HUES64 (cell line): Measurements from ENCODE around the gene FHIT.

ENCODE experiments used
- H3K27ac ChIP-seq: 2 replicates; pipeline ENCODE4 v1.7.0; 2013; ENCODE audit warnings: low read depth, low read length, inconsistent platforms
- H3K27me3 ChIP-seq: 2 replicates; pipeline ENCODE4 v1.6.1; 2013; ENCODE audit warnings: mild to moderate bottlenecking, low read length; ENCODE audit not compliant: insufficient read depth
- H3K36me3 ChIP-seq: 2 replicates; pipeline ENCODE4 v1.6.1; 2013; ENCODE audit warnings: mild to moderate bottlenecking, low read length; ENCODE audit not compliant: insufficient read depth
- H3K4me1 ChIP-seq: 2 replicates; pipeline ENCODE4 v1.6.1; 2013; ENCODE audit warnings: mild to moderate bottlenecking, low read length, moderate library complexity; ENCODE audit not compliant: insufficient read depth
- H3K4me3 ChIP-seq: 2 replicates; pipeline ENCODE4 v1.5.1; 2013; ENCODE audit warnings: mild to moderate bottlenecking, low read length, moderate library complexity
- H3K9ac ChIP-seq: 2 replicates; pipeline ENCODE4 v1.6.1; 2013; ENCODE audit warnings: mild to moderate bottlenecking, low read depth, low read length
- H3K9me3 ChIP-seq: 2 replicates; pipeline ENCODE4 v1.6.1; 2013; ENCODE audit warnings: low read depth, low read length; ENCODE audit not compliant: insufficient read depth
- WGBS: fragments of 150-250, 120-280 bp; methylation state at CpG from one replicate; pipeline ENCODE4 v1.1.7; 2013; ENCODE audit warnings: missing lambda C conversion rate; 5-methylcytosine and 5-hydroxymethylcytosine counted together

Gene FHIT

GRCh38 chr3:60633644-60634043 lies 617.6 kb downstream of the FHIT start:
- Histone ChIP-seq H3K9me3 (no peaks in the 10 kb centered on the region), H3K4me1 (peaks cover 36% of the 10 kb centered on the region)
- 89% methylated on average over 9 of the region's 9 CpGs for WGBS

GRCh38 chr3:60631509-60631908 lies 619.7 kb downstream of the FHIT start:
- Histone ChIP-seq H3K27me3 (no peaks in the 10 kb centered on the region), H3K36me3 (no peaks in the 10 kb centered on the region), H3K4me1 (peaks cover 24% of the 10 kb centered on the region), H3K9ac (no peak overlapping the region), H3K9me3 (no peaks in the 10 kb centered on the region), H3K4me3 (no peak overlapping the region), H3K27ac (no peak overlapping the region)
- WGBS: 96% methylated on average over 8 of the region's 8 CpGs

More at GRCh38 chr3:60633644-60634043, 617.6 kb downstream of the FHIT start:
- Histone ChIP-seq H3K36me3 (no peaks in the 10 kb centered on the region), H3K27me3 (no peaks in the 10 kb centered on the region), H3K4me3 (no peak overlapping the region), H3K27ac (no peak overlapping the region), H3K9ac (no peak overlapping the region)

GRCh38 chr3:60630953-60631352 lies 620.3 kb downstream of the FHIT start:
- Histone ChIP-seq H3K4me1 (peaks cover 21% of the 10 kb centered on the region), H3K4me3 (no peak overlapping the region), H3K27ac (no peak overlapping the region), H3K27me3 (no peaks in the 10 kb centered on the region), H3K36me3 (no peaks in the 10 kb centered on the region), H3K9me3 (no peaks in the 10 kb centered on the region), H3K9ac (no peak overlapping the region)
- 88% methylated on average over 1 of the region's 1 CpG for WGBS

- no peaks in the 10 kb centered on the region for H3K36me3 ChIP-seq
Observed at GRCh38 chr3:60629816-60630215, 621.4 kb downstream of the FHIT start.

GRCh38 chr3:60622349-60622748 lies 628.9 kb downstream of the FHIT start:
- H3K9ac ChIP-seq: no peak overlapping the region
- H3K27ac ChIP-seq: no peak overlapping the region
- WGBS: no CpG with 5 or more reads among the region's 1 CpG
- H3K36me3 ChIP-seq: no peaks in the 10 kb centered on the region
- no peaks in the 10 kb centered on the region for H3K4me1 ChIP-seq
- H3K4me3 ChIP-seq: no peak overlapping the region
- H3K27me3 ChIP-seq: no peaks in the 10 kb centered on the region
- H3K9me3 ChIP-seq: peaks cover 12% of the 10 kb centered on the region

More at GRCh38 chr3:60629816-60630215, 621.4 kb downstream of the FHIT start:
- Histone ChIP-seq H3K9me3 (no peaks in the 10 kb centered on the region), H3K9ac (no peak overlapping the region), H3K27ac (no peak overlapping the region), H3K4me3 (no peak overlapping the region), H3K4me1 (peaks cover 21% of the 10 kb centered on the region), H3K27me3 (no peaks in the 10 kb centered on the region)
- 66% methylated on average over 2 of the region's 2 CpGs for WGBS

- no peak overlapping the region for H3K4me3 ChIP-seq
- H3K9ac ChIP-seq: no peak overlapping the region
- H3K9me3 ChIP-seq: peaks cover 12% of the 10 kb centered on the region
- no peak overlapping the region for H3K27ac ChIP-seq
- 88% methylated on average over 1 of the region's 2 CpGs for WGBS
- no peaks in the 10 kb centered on the region for H3K27me3 ChIP-seq
- no peaks in the 10 kb centered on the region for H3K36me3 ChIP-seq
- no peaks in the 10 kb centered on the region for H3K4me1 ChIP-seq
Observed at GRCh38 chr3:60617188-60617587, 634.1 kb downstream of the FHIT start.

GRCh38 chr3:60613769-60614303 lies 637.4 kb downstream of the FHIT start:
- H3K9ac ChIP-seq: no peak overlapping the region
- peaks cover 11% of the 10 kb centered on the region; the same call in 1 of the 2 replicates for H3K4me1 ChIP-seq
- 93% methylated on average over 1 of the region's 1 CpG for WGBS
- no peak overlapping the region for H3K27ac ChIP-seq
- no peak overlapping the region for H3K4me3 ChIP-seq
- H3K9me3 ChIP-seq: peaks cover under 1% of the 10 kb centered on the region; the same call in 1 of the 2 replicates
- no peaks in the 10 kb centered on the region for H3K27me3 ChIP-seq
- no peaks in the 10 kb centered on the region for H3K36me3 ChIP-seq

GRCh38 chr3:60610441-60611112 lies 640.7 kb downstream of the FHIT start:
- H3K4me3 ChIP-seq: no peak overlapping the region
- no peak overlapping the region for H3K9ac ChIP-seq
- no peaks in the 10 kb centered on the region for H3K27me3 ChIP-seq

GRCh38 chr3:60609446-60609845 lies 641.8 kb downstream of the FHIT start:
- Histone ChIP-seq H3K9me3 (no peaks in the 10 kb centered on the region), H3K9ac (no peak overlapping the region), H3K4me3 (no peak overlapping the region), H3K36me3 (no peaks in the 10 kb centered on the region), H3K27me3 (no peaks in the 10 kb centered on the region), H3K27ac (no peak overlapping the region), H3K4me1 (peaks cover 11% of the 10 kb centered on the region; the same call in 1 of the 2 replicates)
- 82% methylated on average over 4 of the region's 4 CpGs for WGBS

More at GRCh38 chr3:60610441-60611112, 640.7 kb downstream of the FHIT start:
- Histone ChIP-seq H3K36me3 (no peaks in the 10 kb centered on the region), H3K9me3 (no peaks in the 10 kb centered on the region), H3K4me1 (peaks cover 11% of the 10 kb centered on the region; the same call in 1 of the 2 replicates), H3K27ac (no peak overlapping the region)
- WGBS: 98% methylated on average over 7 of the region's 7 CpGs

- Histone ChIP-seq H3K4me1 (peaks cover 17% of the 10 kb centered on the region), H3K27me3 (no peaks in the 10 kb centered on the region), H3K9ac (no peak overlapping the region), H3K36me3 (no peaks in the 10 kb centered on the region), H3K27ac (no peak overlapping the region), H3K9me3 (no peaks in the 10 kb centered on the region), H3K4me3 (no peak overlapping the region)
- 95% methylated on average over 2 of the region's 3 CpGs for WGBS
Observed at GRCh38 chr3:60603860-60604259, 647.4 kb downstream of the FHIT start.

- Histone ChIP-seq H3K4me3 (no peak overlapping the region), H3K36me3 (no peaks in the 10 kb centered on the region), H3K4me1 (peaks cover 17% of the 10 kb centered on the region), H3K27me3 (no peaks in the 10 kb centered on the region), H3K27ac (no peak overlapping the region), H3K9me3 (no peaks in the 10 kb centered on the region), H3K9ac (no peak overlapping the region)
- WGBS: 90% methylated on average over 4 of the region's 4 CpGs
Observed at GRCh38 chr3:60600848-60601247, 650.4 kb downstream of the FHIT start.
